SU-DHL-6 (cell line): ENCODE measurements around the gene C6orf89.

Source experiments
- EZH2phosphoT487 ChIP-seq: fragments of 200-600 bp; sonication (generic), shearing (Covaris generic); conservative IDR thresholded peaks from 2 replicates; pipeline ENCODE4 v1.6.1; 2018; ENCODE audit warnings: mild to moderate bottlenecking, antibody characterized with exemption, low read length, moderate library complexity, mixed read lengths
- TF ChIP-seq, protein P1 (sequence below): fragments of 200-600 bp; sonication (generic); IDR thresholded peaks from one replicate; pipeline ENCODE4 v1.5.1; 2017; ENCODE audit warnings: antibody characterized with exemption, mild to moderate bottlenecking, low read length, moderate library complexity; ENCODE audit not compliant: insufficient read depth, poor library complexity, severe bottlenecking

DNA sequence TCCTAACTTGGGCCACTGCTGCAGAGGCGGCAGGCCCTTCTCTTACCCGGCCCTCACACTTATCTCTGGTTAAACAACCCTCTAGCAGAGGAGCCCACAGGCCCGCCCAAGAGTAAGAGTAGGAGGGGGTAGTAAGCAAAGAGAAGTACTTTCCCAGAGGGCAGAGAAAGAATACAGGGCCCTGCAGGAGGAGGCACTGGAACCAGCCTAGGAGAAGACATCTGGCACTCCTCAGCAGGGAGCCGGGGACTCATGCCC lies 90.2 kb downstream of the C6orf89 start:
- TF ChIP-seq EZH2phosphoT487 = no peak
- TF ChIP-seq, protein P1, sequence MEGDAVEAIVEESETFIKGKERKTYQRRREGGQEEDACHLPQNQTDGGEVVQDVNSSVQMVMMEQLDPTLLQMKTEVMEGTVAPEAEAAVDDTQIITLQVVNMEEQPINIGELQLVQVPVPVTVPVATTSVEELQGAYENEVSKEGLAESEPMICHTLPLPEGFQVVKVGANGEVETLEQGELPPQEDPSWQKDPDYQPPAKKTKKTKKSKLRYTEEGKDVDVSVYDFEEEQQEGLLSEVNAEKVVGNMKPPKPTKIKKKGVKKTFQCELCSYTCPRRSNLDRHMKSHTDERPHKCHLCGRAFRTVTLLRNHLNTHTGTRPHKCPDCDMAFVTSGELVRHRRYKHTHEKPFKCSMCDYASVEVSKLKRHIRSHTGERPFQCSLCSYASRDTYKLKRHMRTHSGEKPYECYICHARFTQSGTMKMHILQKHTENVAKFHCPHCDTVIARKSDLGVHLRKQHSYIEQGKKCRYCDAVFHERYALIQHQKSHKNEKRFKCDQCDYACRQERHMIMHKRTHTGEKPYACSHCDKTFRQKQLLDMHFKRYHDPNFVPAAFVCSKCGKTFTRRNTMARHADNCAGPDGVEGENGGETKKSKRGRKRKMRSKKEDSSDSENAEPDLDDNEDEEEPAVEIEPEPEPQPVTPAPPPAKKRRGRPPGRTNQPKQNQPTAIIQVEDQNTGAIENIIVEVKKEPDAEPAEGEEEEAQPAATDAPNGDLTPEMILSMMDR = no peak
